Measurements from ENCODE around the gene ZNF83. TPM values are rescaled to one million over a fixed set of nuclear protein-coding genes. Genes with fewer than 3 reads are reported as not detected.
"Not testable (repeated sequence)": the region's sequence is repeated elsewhere in the genome, so short reads cannot be mapped to it uniquely, and the experiment has no call there.

Gene ZNF83
- total RNA-seq, 1 donor from 2014 or later, result 24.1 TPM

GRCh38 chr19:52592301-52592700 lies 45.9 kb downstream of the ZNF83 start:
- intact Hi-C loops (cut with micrococcal nuclease), result no loop called here

DNA sequence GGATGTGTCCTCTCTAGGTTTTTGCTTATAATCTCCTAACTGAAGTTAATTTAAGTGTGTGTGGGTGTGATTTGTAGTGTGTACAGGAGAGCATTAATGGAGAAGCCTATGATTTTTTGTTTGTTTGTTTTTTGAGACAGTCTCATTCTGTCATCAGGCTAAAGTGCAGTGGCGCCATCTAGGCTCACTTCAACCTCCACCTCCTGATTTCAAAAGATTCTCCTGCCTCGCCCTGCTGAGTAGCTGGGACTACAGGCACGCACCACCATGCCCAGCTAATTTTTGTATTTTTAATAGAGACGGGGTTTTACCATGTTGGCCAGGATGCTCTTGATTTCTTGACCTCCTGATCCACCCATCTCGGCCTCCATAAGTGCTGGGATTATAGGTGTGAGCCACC lies 47.4 kb downstream of the ZNF83 start:
- intact Hi-C loops (cut with micrococcal nuclease), result no loop called here
- Mint-ChIP-seq H3K9me3 (peaks cover 52% of the 10 kb centered on the region), H3K27me3 (ENCODE audit: low read depth) (no peaks in the 10 kb centered on the region), H3K4me1 (ENCODE audit: low read depth) (no peaks in the 10 kb centered on the region), H3K4me3 (ENCODE audit: low read depth) (no peak overlapping the region), H3K27ac (no peak overlapping the region), H3K36me3 (ENCODE audit: low read depth) (peaks cover 89% of the 10 kb centered on the region)
- no peak for DNase-seq (ENCODE audit: low spot score)

More at GRCh38 chr19:52592301-52592700, 45.9 kb downstream of the ZNF83 start:
- H3K9me3 Mint-ChIP-seq, result peaks cover 56% of the 10 kb centered on the region
- H3K4me3 Mint-ChIP-seq (ENCODE audit: low read depth), result no peak overlapping the region
- H3K27ac Mint-ChIP-seq, result no peak overlapping the region
- no peaks in the 10 kb centered on the region for H3K27me3 Mint-ChIP-seq (ENCODE audit: low read depth)
- no peaks in the 10 kb centered on the region for H3K4me1 Mint-ChIP-seq (ENCODE audit: low read depth)
- no peak for DNase-seq (ENCODE audit: low spot score)
- H3K36me3 Mint-ChIP-seq (ENCODE audit: low read depth), result peaks cover 91% of the 10 kb centered on the region

GRCh38 chr19:52585604-52586003 lies 52.6 kb downstream of the ZNF83 start:
- H3K4me3 Mint-ChIP-seq (ENCODE audit: low read depth), result no peak overlapping the region
- no peak for DNase-seq (ENCODE audit: low spot score)
- intact Hi-C loops (cut with micrococcal nuclease), result no loop called here
- H3K27me3 Mint-ChIP-seq (ENCODE audit: low read depth), result no peaks in the 10 kb centered on the region
- peaks cover 71% of the 10 kb centered on the region for H3K9me3 Mint-ChIP-seq
- no peaks in the 10 kb centered on the region for H3K4me1 Mint-ChIP-seq (ENCODE audit: low read depth)
- no peak overlapping the region for H3K27ac Mint-ChIP-seq
- H3K36me3 Mint-ChIP-seq (ENCODE audit: low read depth), result peaks cover 87% of the 10 kb centered on the region

DNA sequence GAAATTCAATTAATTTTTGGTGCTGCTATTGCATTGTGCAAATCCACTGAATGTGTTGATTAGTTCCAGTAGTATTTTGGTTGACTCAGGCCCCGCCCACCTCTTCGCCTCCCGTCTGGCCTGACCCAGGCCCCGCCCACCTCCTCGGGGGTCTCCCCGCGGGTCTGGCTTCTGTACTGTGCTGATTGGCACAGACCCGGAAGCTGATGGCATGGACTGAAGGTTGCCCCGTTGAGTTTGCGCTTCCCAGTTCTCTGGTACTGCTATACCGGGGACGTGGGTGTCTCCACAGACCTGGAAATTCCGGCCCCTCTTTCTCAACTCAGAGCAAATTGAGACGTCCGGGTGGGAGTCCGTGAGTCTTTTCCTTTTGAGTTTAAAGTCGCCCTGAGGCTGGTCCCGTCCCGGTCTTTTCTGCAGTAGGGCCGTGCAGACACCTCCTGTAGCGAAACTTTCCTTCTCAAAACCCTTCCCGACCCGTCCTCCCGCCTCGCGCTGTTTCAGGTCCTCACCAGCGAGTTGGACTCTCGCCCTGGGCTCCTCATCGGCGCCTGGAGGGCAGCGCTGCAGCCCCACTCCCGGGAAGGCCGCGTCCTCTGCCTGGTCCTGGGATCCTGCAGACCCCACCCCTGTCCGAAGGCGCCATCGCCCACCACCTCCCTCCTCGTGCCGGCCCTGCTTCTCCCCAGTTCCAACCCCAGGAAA lies 53.3 kb downstream of the ZNF83 start:
- no peak for DNase-seq (ENCODE audit: low spot score)
- no peaks in the 10 kb centered on the region for H3K4me1 Mint-ChIP-seq (ENCODE audit: low read depth)
- peaks cover 87% of the 10 kb centered on the region for H3K36me3 Mint-ChIP-seq (ENCODE audit: low read depth)
- H3K4me3 Mint-ChIP-seq (ENCODE audit: low read depth), result no peak overlapping the region
- no peak overlapping the region for H3K27ac Mint-ChIP-seq
- peaks cover 66% of the 10 kb centered on the region for H3K9me3 Mint-ChIP-seq
- intact Hi-C loops (cut with micrococcal nuclease), result no loop called here
- no peaks in the 10 kb centered on the region for H3K27me3 Mint-ChIP-seq (ENCODE audit: low read depth)

GRCh38 chr19:52570000-52570861 lies 67.9 kb downstream of the ZNF83 start, which contains the start of gene ZNF701:
Gene ZNF701, plus strand, starts transcription at chr19:52570287. Its CDS starts 3,861 bp downstream, at chr19:52574148.
- Mint-ChIP-seq H3K9me3 (peaks cover 59% of the 10 kb centered on the region), H3K27ac (peak within 1 kb of the TSS; percentile 97), H3K4me3 (ENCODE audit: low read depth) (peak within 1 kb of the TSS; percentile 97), H3K36me3 (ENCODE audit: low read depth) (peaks cover 68% of the 10 kb centered on the region), H3K27me3 (ENCODE audit: low read depth) (no peaks in the 10 kb centered on the region), H3K4me1 (ENCODE audit: low read depth) (peaks cover 10% of the 10 kb centered on the region)
- peak; percentile 94 for DNase-seq (ENCODE audit: low spot score)
- intact Hi-C loops (cut with micrococcal nuclease), result loop anchor here (1.0 to 2.0 kb wide), 2 partner anchors 31 to 43 kb away; partner anchors contain the start of gene ZNF808

GRCh38 chr19:52569638-52569999 lies 68.5 kb downstream of the ZNF83 start:
- peaks cover 63% of the 10 kb centered on the region for H3K36me3 Mint-ChIP-seq (ENCODE audit: low read depth)
- peaks cover 61% of the 10 kb centered on the region for H3K9me3 Mint-ChIP-seq
- H3K4me1 Mint-ChIP-seq (ENCODE audit: low read depth), result peaks cover 10% of the 10 kb centered on the region
- DNase-seq (ENCODE audit: low spot score); H3K27me3 Mint-ChIP-seq (ENCODE audit: low read depth); intact Hi-C loops (cut with micrococcal nuclease): not testable (repeated sequence)
- H3K27ac Mint-ChIP-seq, result peak overlapping the region; percentile 97
- H3K4me3 Mint-ChIP-seq (ENCODE audit: low read depth), result peak overlapping the region; percentile 97

DNA sequence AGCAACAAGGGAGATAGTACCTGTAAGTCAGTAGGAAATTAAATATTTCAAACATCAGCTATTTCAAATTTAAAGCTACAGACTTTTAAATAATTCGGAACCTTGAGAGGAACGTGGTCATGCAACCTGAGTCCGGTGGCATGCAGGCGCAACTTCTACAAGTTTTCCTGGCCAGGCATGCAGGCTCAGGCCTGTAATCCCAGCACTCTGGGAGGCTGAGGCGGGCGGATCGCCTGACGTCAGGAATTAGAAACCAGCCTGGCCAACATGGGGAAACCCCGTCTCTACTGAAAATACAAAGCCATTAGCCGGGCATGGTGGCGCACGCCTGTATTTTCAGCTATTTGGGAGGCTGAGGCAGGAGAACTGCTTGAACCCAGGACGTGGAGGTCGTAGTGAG lies 70.2 kb downstream of the ZNF83 start:
- Mint-ChIP-seq H3K4me3 (ENCODE audit: low read depth) (no peak overlapping the region), H3K4me1 (ENCODE audit: low read depth) (peaks cover 10% of the 10 kb centered on the region), H3K27me3 (ENCODE audit: low read depth) (no peaks in the 10 kb centered on the region), H3K27ac (no peak overlapping the region), H3K9me3 (peaks cover 65% of the 10 kb centered on the region), H3K36me3 (ENCODE audit: low read depth) (peaks cover 62% of the 10 kb centered on the region)
- intact Hi-C loops (cut with micrococcal nuclease), result no loop called here
- no peak for DNase-seq (ENCODE audit: low spot score)

DNA sequence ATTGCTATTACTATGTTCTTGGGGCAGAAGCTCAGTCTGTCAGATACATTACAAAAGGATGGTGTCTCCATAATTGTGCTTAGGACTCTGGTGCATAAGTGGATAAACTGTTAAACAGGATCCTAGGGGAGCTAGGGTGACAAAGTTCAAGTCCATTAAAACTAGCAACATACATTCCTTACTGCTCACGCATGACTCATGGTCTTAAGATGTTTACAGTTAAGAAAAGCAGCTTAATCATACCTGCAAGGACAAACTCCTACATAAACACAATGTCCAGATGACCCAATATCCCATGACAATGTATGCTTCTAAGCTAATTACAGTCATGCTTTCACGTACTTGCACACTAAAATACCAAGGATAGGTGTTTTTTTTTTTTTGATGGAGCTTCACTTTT lies 71.6 kb downstream of the ZNF83 start:
- Mint-ChIP-seq H3K4me1 (ENCODE audit: low read depth) (peaks cover 10% of the 10 kb centered on the region), H3K36me3 (ENCODE audit: low read depth) (peaks cover 61% of the 10 kb centered on the region), H3K4me3 (ENCODE audit: low read depth) (no peak overlapping the region), H3K9me3 (peaks cover 64% of the 10 kb centered on the region), H3K27me3 (ENCODE audit: low read depth) (no peaks in the 10 kb centered on the region), H3K27ac (no peak overlapping the region)
- no peak for DNase-seq (ENCODE audit: low spot score)
- intact Hi-C loops (cut with micrococcal nuclease), result no loop called here

DNA sequence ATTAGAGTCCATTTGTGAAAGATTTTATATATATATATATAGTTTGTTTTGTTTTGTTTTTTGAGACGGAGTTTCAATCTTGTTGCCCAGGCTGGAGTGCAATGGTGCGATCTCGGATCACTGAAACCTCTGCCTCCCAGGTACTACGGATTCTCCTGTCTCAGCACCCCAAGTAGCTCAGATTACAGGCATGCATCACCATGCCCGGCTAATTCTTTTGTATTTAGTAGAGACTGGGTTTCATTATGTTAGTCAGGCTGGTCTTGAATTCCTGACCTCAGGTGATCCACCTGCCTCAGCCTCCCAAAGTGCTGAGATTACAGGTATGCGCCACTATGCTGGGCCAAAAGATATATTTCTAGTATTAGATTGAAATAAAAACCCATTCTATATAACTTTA lies 72.0 kb downstream of the ZNF83 start:
- Mint-ChIP-seq H3K27ac (no peak overlapping the region), H3K4me1 (ENCODE audit: low read depth) (peaks cover 8% of the 10 kb centered on the region), H3K36me3 (ENCODE audit: low read depth) (peaks cover 59% of the 10 kb centered on the region), H3K4me3 (ENCODE audit: low read depth) (no peak overlapping the region), H3K9me3 (peaks cover 64% of the 10 kb centered on the region), H3K27me3 (ENCODE audit: low read depth) (no peaks in the 10 kb centered on the region)
- intact Hi-C loops (cut with micrococcal nuclease), result no loop called here
- no peak for DNase-seq (ENCODE audit: low spot score)

Other genes with a start within 250 kb of the ZNF83 start
- gene ZNF528, start 240.5 kb downstream of the ZNF83 start, total RNA-seq, result 5.2 and 5.5 TPM in 2 replicates
- gene ZNF534, start 209.2 kb downstream of the ZNF83 start, total RNA-seq, result not detected in 2 replicates
- 0.21 and 0.30 TPM in 2 replicates for gene ZNF578, start 184.8 kb downstream of the ZNF83 start, total RNA-seq
- 20.7 and 22.6 TPM in 2 replicates for gene ZNF808, start 110.7 kb downstream of the ZNF83 start, total RNA-seq
- 17.1 and 17.8 TPM in 2 replicates for gene ZNF701, start 68.1 kb downstream of the ZNF83 start, total RNA-seq
- gene ZNF611, start 96.7 kb upstream of the ZNF83 start, total RNA-seq, result 15.6 and 17.3 TPM in 2 replicates
- gene ZNF600, start 148.4 kb upstream of the ZNF83 start, total RNA-seq, result 7.9 and 11.3 TPM in 2 replicates
- 13.5 and 17.6 TPM in 2 replicates for gene ZNF28, start 183.3 kb upstream of the ZNF83 start, total RNA-seq
- gene ZNF468, start 219.3 kb upstream of the ZNF83 start, total RNA-seq, result 12.0 and 14.7 TPM in 2 replicates